ENCODE measurements around the gene TLE6. TPM values are rescaled to one million over a fixed set of nuclear protein-coding genes. Genes with fewer than 3 reads are reported as not detected.

TLE6 gene
- polyA plus RNA-seq, 2 of the 4 experiments (the other 2 are of a cell fraction), result 3.1 to 4.2 TPM

GRCh38 chr19:2983351-2984214, 6.2 kb downstream of the TLE6 start:
- DNase-seq (ENCODE audit: low read depth in 1 of 2, low spot score in 1 of 2), result no peak
- POLR2A ChIA-PET, result no interaction called here

GRCh38 chr19:2984215-2984528, 6.8 kb downstream of the TLE6 start:
- Histone ChIP-seq H3K27ac (peak overlapping the region in 1 of 2 experiments; percentile 61; a peak in 2 of 6 replicates), H3K4me1 (no peaks in the 10 kb centered on the region), H3K4me3 (no peak overlapping the region), H3K9me3 (no peaks in the 10 kb centered on the region), H3K4me2 (peak overlapping the region; percentile 53; the same call in 2 of the 3 replicates)
- CTCF ChIA-PET, result no interaction called here
- FAIRE-seq, result no peak
- TF ChIP-seq RARB (CRISPR knock-in tag; IDR thresholded peaks at IDR 0.05) (no peak), EP300 (IDR thresholded peaks at IDR 0.05) (no peak), SREBF2 (IDR thresholded peaks at IDR 0.05) (no peak)
- no peak for DNase-seq (ENCODE audit: low read depth in 1 of 2, low spot score in 1 of 2)
- ATAC-seq, result no peak
- POLR2A ChIA-PET, result no interaction called here
- WGBS (ENCODE audit: missing lambda C conversion rate), result 46% methylated on average over 9 of the region's 14 CpGs

More at GRCh38 chr19:2983351-2984214, 6.2 kb downstream of the TLE6 start:
- TF ChIP-seq ZFP36 (IDR thresholded peaks at IDR 0.05; ENCODE audit: borderline replicate concordance, partially characterized antibody) (peak; percentile 7), NFE2L2 (conservative IDR thresholded peaks at IDR 0.05; ENCODE audit: low read length) (no peak)
- Histone ChIP-seq H3K4me1 (no peaks in the 10 kb centered on the region), H3K4me3 (no peak overlapping the region), H3K9me3 (no peaks in the 10 kb centered on the region), H3K4me2 (peak overlapping the region; percentile 53; the same call in 2 of the 3 replicates), H3K27ac (peak overlapping the region in 1 of 2 experiments; percentile 61; a peak in 2 of 6 replicates)
- CTCF ChIA-PET, result no interaction called here
- ATAC-seq (peak; percentile 23 to 52; a peak in 3 of 6 replicates), FAIRE-seq (no peak)
- 65% methylated on average over 19 of the region's 24 CpGs for WGBS (ENCODE audit: missing lambda C conversion rate)

DNA sequence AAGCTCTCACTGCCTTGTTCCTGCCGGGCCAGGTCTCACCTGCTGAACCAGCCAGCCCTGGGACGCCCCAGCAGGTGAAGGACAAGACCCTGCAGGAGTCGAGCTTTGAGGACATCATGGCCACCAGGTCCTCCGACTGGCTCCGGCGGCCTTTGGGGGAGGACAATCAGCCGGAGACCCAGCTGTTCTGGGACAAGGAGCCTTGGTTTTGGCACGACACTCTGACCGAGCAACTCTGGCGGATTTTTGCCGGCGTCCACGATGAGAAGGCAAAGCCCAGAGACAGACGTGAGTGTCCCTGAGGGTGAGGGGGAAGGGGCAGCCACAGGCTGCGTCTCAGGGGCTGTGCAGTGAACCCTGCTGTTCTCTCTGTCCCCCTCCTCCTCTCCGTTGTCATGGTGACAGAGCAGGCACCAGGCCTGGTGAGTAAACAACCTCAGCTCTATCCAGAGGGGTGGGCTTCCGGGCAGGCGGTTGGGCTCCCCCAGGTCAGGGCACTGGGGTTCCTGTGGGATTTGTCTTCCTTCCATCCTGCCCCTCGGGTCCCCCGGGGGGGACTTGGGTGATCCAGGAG, 9.7 kb downstream of the TLE6 start:
- Histone ChIP-seq H3K27ac (no peak overlapping the region), H3K4me2 (no peak overlapping the region), H3K4me1 (no peaks in the 10 kb centered on the region), H3K9me3 (no peaks in the 10 kb centered on the region), H3K4me3 (no peak overlapping the region)
- ATAC-seq, result no peak
- ChIA-PET CTCF (interaction anchor here (1.8 kb wide), 1 partner anchor 89 kb away, joined by 5 read pairs; no protein-coding TSS in a partner anchor), POLR2A (no interaction called here)
- FAIRE-seq, result no peak
- no peak for DNase-seq (ENCODE audit: low read depth in 1 of 2, low spot score in 1 of 2)
- 78% methylated on average over 15 of the region's 20 CpGs for WGBS (ENCODE audit: missing lambda C conversion rate)
- TF ChIP-seq KDM5A (IDR thresholded peaks at IDR 0.05), result no peak
- no peak for TF ChIP-seq POLR2AphosphoS2 (conservative IDR thresholded peaks at IDR 0.05; ENCODE audit: low read length)
- TF ChIP-seq RARB (CRISPR knock-in tag; IDR thresholded peaks at IDR 0.05), result no peak
- no peak for TF ChIP-seq MAFK (IDR thresholded peaks at IDR 0.05; ENCODE audit: partially characterized antibody)
- TF ChIP-seq, protein P1, sequence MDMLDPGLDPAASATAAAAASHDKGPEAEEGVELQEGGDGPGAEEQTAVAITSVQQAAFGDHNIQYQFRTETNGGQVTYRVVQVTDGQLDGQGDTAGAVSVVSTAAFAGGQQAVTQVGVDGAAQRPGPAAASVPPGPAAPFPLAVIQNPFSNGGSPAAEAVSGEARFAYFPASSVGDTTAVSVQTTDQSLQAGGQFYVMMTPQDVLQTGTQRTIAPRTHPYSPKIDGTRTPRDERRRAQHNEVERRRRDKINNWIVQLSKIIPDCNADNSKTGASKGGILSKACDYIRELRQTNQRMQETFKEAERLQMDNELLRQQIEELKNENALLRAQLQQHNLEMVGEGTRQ (IDR thresholded peaks at IDR 0.05), result no peak
- TF ChIP-seq EP300 (IDR thresholded peaks at IDR 0.05), result no peak
- TF ChIP-seq, protein P2, sequence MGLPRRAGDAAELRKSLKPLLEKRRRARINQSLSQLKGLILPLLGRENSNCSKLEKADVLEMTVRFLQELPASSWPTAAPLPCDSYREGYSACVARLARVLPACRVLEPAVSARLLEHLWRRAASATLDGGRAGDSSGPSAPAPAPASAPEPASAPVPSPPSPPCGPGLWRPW (IDR thresholded peaks at IDR 0.05), result no peak

GRCh38 chr19:2987797-2988196, 10.4 kb downstream of the TLE6 start:
- ATAC-seq (no peak), FAIRE-seq (no peak), DNase-seq (ENCODE audit: low read depth in 1 of 2, low spot score in 1 of 2) (no peak)
- ChIA-PET POLR2A (no interaction called here), CTCF (interaction anchor here (1.3 kb wide), 1 partner anchor 48 kb away, joined by 3 read pairs; no protein-coding TSS in a partner anchor)
- TF ChIP-seq ELK1 (IDR thresholded peaks at IDR 0.05; ENCODE audit: low read depth, low read length), result no peak
- no peak for TF ChIP-seq EP300 (IDR thresholded peaks at IDR 0.05)
- 58% methylated on average over 2 of the region's 12 CpGs for WGBS (ENCODE audit: missing lambda C conversion rate)
- no peaks in the 10 kb centered on the region for H3K9me3 ChIP-seq
- no peak overlapping the region for H3K4me3 ChIP-seq
- no peaks in the 10 kb centered on the region for H3K4me1 ChIP-seq
- no peak overlapping the region for H3K27ac ChIP-seq
- H3K4me2 ChIP-seq, result no peak overlapping the region

DNA sequence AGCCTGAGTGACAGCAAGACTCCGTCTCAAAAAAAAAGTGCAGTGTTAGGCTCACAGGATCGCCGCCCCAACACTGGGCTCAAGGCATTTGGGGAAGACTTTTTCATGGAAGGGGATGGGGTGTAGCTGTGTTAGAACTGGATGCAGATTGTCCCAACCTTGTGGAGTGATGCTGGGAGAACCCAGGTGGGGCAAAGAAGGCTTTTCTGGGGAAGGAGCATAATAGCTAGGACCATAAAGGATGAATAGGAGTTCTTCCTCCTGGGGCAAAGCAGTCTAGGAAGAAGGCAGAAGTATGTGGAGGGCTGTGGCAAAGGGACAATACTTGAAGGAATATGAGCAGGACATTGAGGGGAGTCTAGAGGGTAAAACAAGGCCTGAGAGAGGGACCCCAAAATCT, 11.2 kb downstream of the TLE6 start:
- H3K4me3 ChIP-seq, result no peak overlapping the region
- ChIA-PET POLR2A (no interaction called here), CTCF (interaction anchor here (0.7 to 1.3 kb wide), 3 partner anchors 27 to 47 kb away, joined by 3 read pairs; no protein-coding TSS in a partner anchor)
- no peak for DNase-seq (ENCODE audit: low read depth in 1 of 2, low spot score in 1 of 2)
- H3K9me3 ChIP-seq, result no peaks in the 10 kb centered on the region
- no peak overlapping the region for H3K27ac ChIP-seq
- FAIRE-seq, result no peak
- no peak overlapping the region for H3K4me2 ChIP-seq
- no peaks in the 10 kb centered on the region for H3K4me1 ChIP-seq
- WGBS (ENCODE audit: missing lambda C conversion rate), result 90% methylated on average over 3 of the region's 3 CpGs
- ATAC-seq, result no peak
- TF ChIP-seq KDM5A (IDR thresholded peaks at IDR 0.05), result no peak
- TF ChIP-seq CBX8 (IDR thresholded peaks at IDR 0.05), result no peak
- no peak for TF ChIP-seq TP53 (CRISPR knock-in tag; IDR thresholded peaks at IDR 0.05)
- TF ChIP-seq HOXA7 (CRISPR knock-in tag; IDR thresholded peaks at IDR 0.05), result no peak
- no peak for TF ChIP-seq ZSCAN20 (CRISPR knock-in tag; IDR thresholded peaks at IDR 0.05)
- TF ChIP-seq EHF (CRISPR knock-in tag; IDR thresholded peaks at IDR 0.05), result no peak
- TF ChIP-seq JUN (IDR thresholded peaks at IDR 0.05), result no peak
- no peak for TF ChIP-seq ELK1 (IDR thresholded peaks at IDR 0.05; ENCODE audit: low read depth, low read length)
- no peak for TF ChIP-seq HEYL (CRISPR knock-in tag; IDR thresholded peaks at IDR 0.05)
- TF ChIP-seq SMC3 (IDR thresholded peaks at IDR 0.05), result no peak
- no peak for TF ChIP-seq POLR2A (IDR thresholded peaks at IDR 0.05; ENCODE audit: low read length)
- TF ChIP-seq HDAC2 (IDR thresholded peaks at IDR 0.05), result no peak
- no peak for TF ChIP-seq MYC (IDR thresholded peaks at IDR 0.05; ENCODE audit: borderline replicate concordance, low read length)
- no peak for TF ChIP-seq NFE2L2 (conservative IDR thresholded peaks at IDR 0.05; ENCODE audit: low read length)
- no peak for TF ChIP-seq CBX2 (IDR thresholded peaks at IDR 0.05; ENCODE audit: borderline replicate concordance, low read depth)
- TF ChIP-seq ZNF302 (CRISPR knock-in tag; IDR thresholded peaks at IDR 0.05), result no peak
